ENCODE data around the gene WNT7B. TPM values are rescaled to one million over a fixed set of nuclear protein-coding genes. Genes with fewer than 3 reads are reported as not detected.

Gene WNT7B
- total RNA-seq, 1 donor from 2014 or later: 22.1 TPM

DNA sequence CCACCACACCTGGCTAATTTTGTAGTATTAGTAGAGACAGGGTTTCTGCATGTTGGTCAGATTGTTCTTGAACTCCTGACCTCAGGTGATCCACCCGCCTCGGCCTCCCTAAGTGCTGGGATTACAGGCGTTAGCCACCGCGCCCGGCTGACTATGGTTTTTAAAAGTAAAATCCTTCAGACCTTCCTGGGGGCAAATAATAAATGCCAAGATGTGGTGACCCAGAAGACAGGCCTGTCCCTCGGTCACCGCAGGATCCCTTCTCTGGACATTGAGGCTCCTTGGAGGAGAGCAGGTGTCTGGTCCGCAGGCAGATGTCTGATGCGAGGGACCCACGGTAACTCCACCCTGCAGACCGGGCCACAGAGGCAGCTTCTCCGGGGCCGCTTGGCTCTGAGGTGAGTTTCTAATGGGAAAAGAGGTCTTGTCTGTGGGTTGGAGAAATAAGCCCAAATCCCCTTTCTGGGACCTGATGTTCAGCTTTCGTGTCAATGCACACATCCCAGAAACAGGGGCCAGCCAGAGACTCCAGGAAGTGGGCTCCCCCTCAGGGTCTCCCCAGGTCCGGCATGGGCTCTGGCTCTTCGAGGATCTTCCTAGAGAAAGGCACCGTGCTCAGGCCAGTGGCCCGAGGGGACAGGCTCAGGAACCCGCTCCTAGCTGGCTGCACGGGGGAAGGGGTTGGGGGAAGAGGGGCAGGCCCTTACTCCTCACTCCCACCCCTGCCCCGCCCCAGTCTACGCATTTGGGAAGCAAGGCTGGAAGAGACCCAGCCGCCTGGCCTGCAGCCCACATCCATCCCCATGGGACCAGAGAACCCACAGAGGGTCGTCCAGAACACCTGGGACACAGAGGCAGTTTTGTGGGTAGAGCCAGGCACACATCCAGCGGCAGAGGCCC is 100.6 kb downstream of the WNT7B start:
- no peak for DNase-seq (ENCODE audit: low spot score)

DNA sequence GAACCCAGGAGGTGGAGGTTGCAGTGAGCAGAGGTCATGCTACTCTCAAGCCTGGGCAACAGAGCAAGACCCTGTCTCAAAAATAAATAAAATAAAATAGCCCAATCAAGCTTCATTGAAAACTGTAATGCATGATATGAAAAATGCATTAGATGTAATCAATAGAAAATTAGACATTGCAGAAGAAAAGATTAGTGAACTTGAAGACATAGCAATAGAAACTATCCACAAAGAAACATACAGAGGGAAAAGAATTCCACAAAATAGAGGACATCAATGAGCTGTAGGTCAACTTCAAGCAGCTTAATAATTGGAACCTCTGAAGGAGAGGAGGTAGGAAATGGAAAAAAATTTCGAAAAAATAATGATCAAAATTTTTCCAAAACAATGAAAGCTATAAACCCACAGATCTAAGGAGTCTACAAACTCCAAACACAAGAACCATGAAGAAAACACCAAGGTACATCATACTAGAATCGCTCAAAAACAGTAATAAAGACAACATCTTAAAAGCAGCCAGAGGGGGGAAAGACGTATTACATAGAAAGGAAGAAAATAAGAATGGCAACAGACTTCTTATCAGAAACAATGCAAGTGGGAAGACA is 104.2 kb downstream of the WNT7B start:
- no peak for DNase-seq (ENCODE audit: low spot score)

DNA sequence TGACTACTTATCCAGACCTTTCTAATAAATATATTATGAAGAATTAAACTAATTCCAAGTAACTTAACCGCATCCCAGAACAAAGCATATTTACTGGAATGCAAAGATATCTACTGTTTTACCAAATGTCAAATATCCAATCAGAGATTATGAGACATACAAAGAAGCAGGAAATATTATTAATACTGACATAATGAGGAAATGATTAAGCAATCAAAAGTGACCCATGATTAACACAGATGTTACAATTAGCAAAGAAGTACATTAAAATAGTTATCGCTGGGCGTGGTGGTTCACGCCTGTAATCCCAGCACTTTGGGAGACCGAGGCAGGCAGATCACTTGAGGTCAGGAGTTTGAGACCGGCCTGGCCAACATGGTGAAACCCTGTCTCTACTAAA is 105.2 kb downstream of the WNT7B start:
- no peak for DNase-seq (ENCODE audit: low spot score)

Other genes starting within 250 kb of the WNT7B start
- gene PPARA, start 173.4 kb upstream of the WNT7B start, total RNA-seq: 51.3 TPM